ENCODE data around the gene SVEP1.

SVEP1 gene

GRCh38 chr9:110370315-110370714, 209.2 kb downstream of the SVEP1 start (continued):
- TF ChIP-seq TSHZ1 (tag by site-specific recombination; IDR thresholded peaks at IDR 0.05; ENCODE audit: borderline replicate concordance): peak; percentile 72; the same call in 1 of the 2 replicates
- peak; percentile 96 for TF ChIP-seq ZNF391 (tag by site-specific recombination; IDR thresholded peaks at IDR 0.05; ENCODE audit: borderline replicate concordance, low read depth)
- 0 out of 2 replicates have a peak, but pooled peaks have one; percentile 36 for TF ChIP-seq ZNF398 (tag by site-specific recombination; IDR thresholded peaks at IDR 0.05)
- no peak for TF ChIP-seq ZBTB48 (tag by site-specific recombination; IDR thresholded peaks at IDR 0.05)
- TF ChIP-seq ZSCAN5A (tag by site-specific recombination; IDR thresholded peaks at IDR 0.05): no peak
- TF ChIP-seq GFI1B (tag by site-specific recombination; IDR thresholded peaks at IDR 0.05): peak; percentile 91
- 0 out of 2 replicates have a peak, but pooled peaks have one; percentile 42 for TF ChIP-seq KLF17 (tag by site-specific recombination; IDR thresholded peaks at IDR 0.05)
- TF ChIP-seq KLF16 (tag by site-specific recombination; IDR thresholded peaks at IDR 0.05): peak; percentile 46; the same call in 1 of the 2 replicates
- 0 out of 2 replicates have a peak, but pooled peaks have one; percentile 22 for TF ChIP-seq ZNF558 (tag by site-specific recombination; IDR thresholded peaks at IDR 0.05)
- peak; percentile 20; the same call in 1 of the 2 replicates for TF ChIP-seq ZNF10 (tag by site-specific recombination; IDR thresholded peaks at IDR 0.05)
- no peak for TF ChIP-seq ZNF175 (tag by site-specific recombination; IDR thresholded peaks at IDR 0.05)
- TF ChIP-seq ZNF843 (tag by site-specific recombination; IDR thresholded peaks at IDR 0.05): peak; percentile 96
- peak; percentile 86 for TF ChIP-seq BCL11B (tag by site-specific recombination; IDR thresholded peaks at IDR 0.05; ENCODE audit: low read depth)
- TF ChIP-seq ZNF248 (tag by site-specific recombination; IDR thresholded peaks at IDR 0.05): peak; percentile 28; the same call in 1 of the 2 replicates
- peak; percentile 59; the same call in 1 of the 2 replicates for TF ChIP-seq ZNF184 (tag by site-specific recombination; IDR thresholded peaks at IDR 0.05)
- no peak for TF ChIP-seq MZF1 (tag by site-specific recombination; IDR thresholded peaks at IDR 0.05; ENCODE audit: borderline replicate concordance)
- TF ChIP-seq OSR2 (tag by site-specific recombination; IDR thresholded peaks at IDR 0.05): peak; percentile 77
- TF ChIP-seq ZNF654 (tag by site-specific recombination; IDR thresholded peaks at IDR 0.05; ENCODE audit: low read depth): peak; percentile 29; the same call in 1 of the 2 replicates
- TF ChIP-seq IKZF3 (tag by site-specific recombination; IDR thresholded peaks at IDR 0.05): peak; percentile 79
- TF ChIP-seq ZNF16 (tag by site-specific recombination; IDR thresholded peaks at IDR 0.05; ENCODE audit: low read depth): no peak
- TF ChIP-seq ZNF76 (tag by site-specific recombination; IDR thresholded peaks at IDR 0.05; ENCODE audit: borderline replicate concordance, low read depth): no peak
- TF ChIP-seq ZSCAN4 (tag by site-specific recombination; IDR thresholded peaks at IDR 0.05): peak; percentile 52; the same call in 1 of the 2 replicates
- peak; percentile 41; the same call in 1 of the 2 replicates for TF ChIP-seq ZBTB17 (tag by site-specific recombination; IDR thresholded peaks at IDR 0.05)
- TF ChIP-seq ZNF423 (tag by site-specific recombination; IDR thresholded peaks at IDR 0.05): no peak
- TF ChIP-seq ZNF404 (tag by site-specific recombination; IDR thresholded peaks at IDR 0.05): no peak
- peak; percentile 94 for TF ChIP-seq ZNF366 (tag by site-specific recombination; conservative IDR thresholded peaks at IDR 0.05)
- TF ChIP-seq ZNF707 (tag by site-specific recombination; IDR thresholded peaks at IDR 0.05): no peak
- peak; percentile 37; the same call in 1 of the 2 replicates for TF ChIP-seq ATF2 (tag by site-specific recombination; IDR thresholded peaks at IDR 0.05; ENCODE audit: low read depth)
- no peak for TF ChIP-seq ZSCAN23 (tag by site-specific recombination; IDR thresholded peaks at IDR 0.05)
- no peak for TF ChIP-seq SP3 (tag by site-specific recombination; IDR thresholded peaks at IDR 0.05)
- TF ChIP-seq ZNF114 (tag by site-specific recombination; IDR thresholded peaks at IDR 0.05): no peak
